Large intestine (tissue), 12 donors: ENCODE measurements around the gene NADSYN1. TPM values are rescaled to one million over a fixed set of nuclear protein-coding genes. Genes with fewer than 3 reads are reported as not detected.
A peak's percentile ranks its signal among the peaks of the same experiment; 100 is the strongest.

Source experiments
- DNase-seq, 2 donors: peaks; one replicate each; pipeline versions ENCODE4 v3.0.0 to v3.0.0-alpha.2; 2013
- H3K27ac ChIP-seq: one replicate; pipeline ENCODE4 v1.5.1; 2013; ENCODE audit warnings: low read length
- H3K27me3 ChIP-seq: 2 replicates; pipeline ENCODE4 v1.6.1; 2013; ENCODE audit warnings: low read length; ENCODE audit not compliant: control insufficient read depth, insufficient read depth
- H3K36me3 ChIP-seq: 2 replicates; pipeline ENCODE4 v1.6.1; 2013; ENCODE audit warnings: low read length; ENCODE audit not compliant: control insufficient read depth, insufficient read depth
- H3K4me1 ChIP-seq: one replicate; pipeline ENCODE4 v1.6.1; 2013; ENCODE audit warnings: low read length; ENCODE audit not compliant: control insufficient read depth, insufficient read depth
- H3K4me3 ChIP-seq: one replicate; pipeline ENCODE4 v1.5.1; 2013; ENCODE audit warnings: low read length
- H3K9me3 ChIP-seq: one replicate; pipeline ENCODE4 v1.6.1; 2013; ENCODE audit warnings: mild to moderate bottlenecking, low read depth, low read length, moderate library complexity; ENCODE audit not compliant: control insufficient read depth
- WGBS: methylation state at CpG from one replicate; pipeline ENCODE4 v1.1.5; 2013; ENCODE audit warnings: low lambda C conversion rate; ENCODE audit not compliant: insufficient coverage; 5-methylcytosine and 5-hydroxymethylcytosine counted together
- long read RNA-seq, 11 donors: transcript quantifications; one replicate each; lab custom pipeline, GENCODE V29; 2026
- polyA plus RNA-seq: library from polyadenylated mRNA; unstranded; fragments of 120-200 nt; gene quantifications from one replicate; pipeline ENCODE4 v1.2.1, GENCODE V29; 2013

NADSYN1 gene
- 85.4 TPM for polyA plus RNA-seq
- long read RNA-seq, donor 1, transcript NADSYN1-201 (21 exons, 2,773 nt): major isoform, 6 of 12 reads
- long read RNA-seq, donor 1, partial matches to known transcripts: 0 of 12 reads
- long read RNA-seq, donor 1, other reads (novel, unspliced or antisense): 0 of 12 reads
- long read RNA-seq, donor 2, transcript NADSYN1-223 (1 exons, 2,011 nt): minor isoform, 6 of 22 reads
- long read RNA-seq, donor 2, transcript NADSYN1-216 (12 exons, 2,416 nt): minor isoform, 5 of 22 reads
- long read RNA-seq, donor 2, transcript NADSYN1-201 (21 exons, 2,773 nt): major isoform, 10 of 22 reads
- long read RNA-seq, donor 2, partial matches to known transcripts: 0 of 22 reads
- long read RNA-seq, donor 2, other reads (novel, unspliced or antisense): 0 of 22 reads
- long read RNA-seq, donor 3: 0 reads
- long read RNA-seq, donor 4: 0 reads
- long read RNA-seq, donor 5, transcript NADSYN1-201 (21 exons, 2,773 nt): major isoform, 5 of 14 reads
- long read RNA-seq, donor 5, partial matches to known transcripts: 0 of 14 reads
- long read RNA-seq, donor 5, other reads (novel, unspliced or antisense): 0 of 14 reads
- long read RNA-seq, donor 6, transcript NADSYN1-201 (21 exons, 2,773 nt): major isoform, 14 of 19 reads
- long read RNA-seq, donor 6, partial matches to known transcripts: 0 of 19 reads
- long read RNA-seq, donor 6, other reads (novel, unspliced or antisense): 0 of 19 reads
- long read RNA-seq, donor 7, transcript NADSYN1-201 (21 exons, 2,773 nt): major isoform, 5 of 11 reads
- long read RNA-seq, donor 7, partial matches to known transcripts: 0 of 11 reads
- long read RNA-seq, donor 7, other reads (novel, unspliced or antisense): 0 of 11 reads
- long read RNA-seq, donor 8, transcript NADSYN1-223 (1 exons, 2,011 nt): major isoform, 6 of 17 reads
- long read RNA-seq, donor 8, transcript NADSYN1-201 (21 exons, 2,773 nt): minor isoform, 5 of 17 reads
- long read RNA-seq, donor 8, partial matches to known transcripts: 0 of 17 reads
- long read RNA-seq, donor 8, other reads (novel, unspliced or antisense): 0 of 17 reads
- long read RNA-seq, donor 9, transcript NADSYN1-223 (1 exons, 2,011 nt): minor isoform, 6 of 19 reads
- long read RNA-seq, donor 9, transcript NADSYN1-201 (21 exons, 2,773 nt): major isoform, 8 of 19 reads
- long read RNA-seq, donor 9, partial matches to known transcripts: 0 of 19 reads
- long read RNA-seq, donor 9, other reads (novel, unspliced or antisense): 0 of 19 reads
- long read RNA-seq, donor 10, transcript NADSYN1-201 (21 exons, 2,773 nt): major isoform, 7 of 18 reads
- long read RNA-seq, donor 10, transcript NADSYN1-223 (1 exons, 2,011 nt): minor isoform, 5 of 18 reads
- long read RNA-seq, donor 10, partial matches to known transcripts: 0 of 18 reads
- long read RNA-seq, donor 10, other reads (novel, unspliced or antisense): 0 of 18 reads
- long read RNA-seq, donor 11, partial matches to known transcripts: 0 of 9 reads
- long read RNA-seq, donor 11, other reads (novel, unspliced or antisense): 0 of 9 reads

- Histone ChIP-seq H3K27ac (peak within 1 kb of the TSS; percentile 78), H3K27me3 (no peaks in the 10 kb centered on the region), H3K9me3 (peaks cover 3% of the 10 kb centered on the region), H3K36me3 (peaks cover 32% of the 10 kb centered on the region), H3K4me1 (peaks cover 29% of the 10 kb centered on the region), H3K4me3 (peak within 1 kb of the TSS; percentile 99)
- WGBS: no CpG with 5 or more reads among the region's 61 CpGs
- DNase-seq: peak; percentile 96 to 97
These were observed at the start of gene NADSYN1 for GRCh38 chr11:71453037-71453917. TSS of gene NADSYN1 (plus strand) at chr11:71453203. CDS start at chr11:71453297, 94 bp downstream.

- Histone ChIP-seq H3K36me3 (no peaks in the 10 kb centered on the region), H3K27ac (no peak overlapping the region), H3K9me3 (no peaks in the 10 kb centered on the region), H3K27me3 (no peaks in the 10 kb centered on the region), H3K4me3 (no peak overlapping the region), H3K4me1 (no peaks in the 10 kb centered on the region)
- WGBS: no CpG with 5 or more reads among the region's 8 CpGs
- no peak for DNase-seq
These were observed 48.8 kb upstream of the NADSYN1 start for GRCh38 chr11:71404209-71404608.

GRCh38 chr11:71406681-71407080 lies 46.3 kb upstream of the NADSYN1 start:
- no peak overlapping the region for H3K27ac ChIP-seq
- WGBS: no CpG with 5 or more reads among the region's 10 CpGs
- DNase-seq: no peak
- no peaks in the 10 kb centered on the region for H3K27me3 ChIP-seq
- H3K36me3 ChIP-seq: no peaks in the 10 kb centered on the region
- H3K4me3 ChIP-seq: no peak overlapping the region
- H3K4me1 ChIP-seq: no peaks in the 10 kb centered on the region
- H3K9me3 ChIP-seq: no peaks in the 10 kb centered on the region

GRCh38 chr11:71407356-71407755 lies 45.6 kb upstream of the NADSYN1 start:
- H3K27me3 ChIP-seq: no peaks in the 10 kb centered on the region
- no peaks in the 10 kb centered on the region for H3K4me1 ChIP-seq
- no peak overlapping the region for H3K27ac ChIP-seq
- DNase-seq: no peak
- no peaks in the 10 kb centered on the region for H3K9me3 ChIP-seq
- H3K36me3 ChIP-seq: no peaks in the 10 kb centered on the region
- H3K4me3 ChIP-seq: no peak overlapping the region
- WGBS: no CpG with 5 or more reads among the region's 15 CpGs

- Histone ChIP-seq H3K36me3 (no peaks in the 10 kb centered on the region), H3K4me1 (no peaks in the 10 kb centered on the region), H3K4me3 (no peak overlapping the region), H3K27me3 (no peaks in the 10 kb centered on the region), H3K27ac (no peak overlapping the region), H3K9me3 (no peaks in the 10 kb centered on the region)
- 85% methylated on average over 2 of the region's 7 CpGs for WGBS
- no peak for DNase-seq
These were observed 44.2 kb upstream of the NADSYN1 start for GRCh38 chr11:71408826-71409225.

- 74% methylated on average over 5 of the region's 7 CpGs for WGBS
- DNase-seq: no peak
- no peaks in the 10 kb centered on the region for H3K9me3 ChIP-seq
- no peak overlapping the region for H3K4me3 ChIP-seq
- no peak overlapping the region for H3K27ac ChIP-seq
- no peaks in the 10 kb centered on the region for H3K27me3 ChIP-seq
- no peaks in the 10 kb centered on the region for H3K4me1 ChIP-seq
- no peaks in the 10 kb centered on the region for H3K36me3 ChIP-seq
These were observed 42.5 kb upstream of the NADSYN1 start for GRCh38 chr11:71410363-71410966.

- no peak overlapping the region for H3K27ac ChIP-seq
- H3K27me3 ChIP-seq: no peaks in the 10 kb centered on the region
- no peak for DNase-seq
- no peaks in the 10 kb centered on the region for H3K9me3 ChIP-seq
- no peaks in the 10 kb centered on the region for H3K4me1 ChIP-seq
- H3K36me3 ChIP-seq: no peaks in the 10 kb centered on the region
- H3K4me3 ChIP-seq: no peak overlapping the region
These were observed 38.4 kb upstream of the NADSYN1 start for GRCh38 chr11:71414645-71415044.

GRCh38 chr11:71418643-71419042 lies 34.4 kb upstream of the NADSYN1 start:
- Histone ChIP-seq H3K36me3 (no peaks in the 10 kb centered on the region), H3K27me3 (no peaks in the 10 kb centered on the region), H3K27ac (no peak overlapping the region), H3K9me3 (no peaks in the 10 kb centered on the region), H3K4me1 (no peaks in the 10 kb centered on the region), H3K4me3 (no peak overlapping the region)
- no CpG with 5 or more reads among the region's 8 CpGs for WGBS
- DNase-seq: no peak
